Omental fat pad (tissue), 4 donors: ENCODE results near the gene OMA1. TPM values are rescaled to one million over a fixed set of nuclear protein-coding genes. Genes with fewer than 3 reads are reported as not detected.
"Not testable (repeated sequence)": the region's sequence is repeated elsewhere in the genome, so short reads cannot be mapped to it uniquely, and the experiment has no call there.

Experiments used
- ATAC-seq: fragments of 150-250 bp; one replicate; pipeline ENCODE4 v1.9.1; 2016; ENCODE audit warnings: mild to moderate bottlenecking, moderate library complexity; ENCODE audit not compliant: low FRiP score
- DNase-seq: peaks from one replicate; pipeline ENCODE4 v3.0.0-alpha.2; 2019; ENCODE audit warnings: low spot score
- CTCF ChIP-seq, 3 donors: fragments of 450-650 bp; IDR thresholded peaks; one replicate each; pipeline ENCODE4 v1.5.1; 2016 to 2017; ENCODE audit warnings: antibody characterized with exemption in 3 of 3, mild to moderate bottlenecking in 3 of 3, moderate library complexity in 2 of 3
- total RNA-seq, 4 donors: library from RNA; depleted of rRNA; stranded (reverse); fragments of >200 nt; gene quantifications; one replicate each; pipeline ENCODE4 v1.1.0, GENCODE V29; 2016

OMA1 gene
- total RNA-seq, 4 donors from 2014 or later: 13.8 to 23.2 (median 20.3) TPM

- no peak for TF ChIP-seq CTCF (IDR thresholded peaks at IDR 0.05)
- DNase-seq (no peak), ATAC-seq (no peak)
These were observed 49.0 kb downstream of the OMA1 start for GRCh38 chr1:58497499-58497898.

GRCh38 chr1:58496042-58496441 lies 50.5 kb downstream of the OMA1 start:
- ATAC-seq (no peak), DNase-seq (no peak)
- no peak for TF ChIP-seq CTCF (IDR thresholded peaks at IDR 0.05)

DNA sequence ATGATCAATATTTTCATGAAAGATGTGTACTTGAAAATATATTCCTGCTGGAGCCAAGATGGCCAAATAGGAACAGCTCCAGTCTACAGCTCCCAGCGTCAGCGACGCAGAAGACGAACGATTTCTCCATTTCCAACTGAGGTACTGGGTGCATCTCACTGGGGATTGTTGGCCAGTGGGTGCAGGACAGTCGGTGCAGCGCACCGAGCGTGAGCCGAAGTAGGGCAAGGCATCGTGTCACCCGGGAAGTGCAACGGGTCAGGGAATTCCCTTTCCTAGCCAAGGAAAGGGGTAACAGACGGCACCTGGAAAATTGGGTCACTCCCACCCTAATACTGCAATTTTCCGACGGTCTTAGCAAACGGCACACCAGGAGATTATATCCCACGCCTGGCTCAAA lies 57.6 kb downstream of the OMA1 start:
- ATAC-seq, DNase-seq: not testable (repeated sequence)

DNA sequence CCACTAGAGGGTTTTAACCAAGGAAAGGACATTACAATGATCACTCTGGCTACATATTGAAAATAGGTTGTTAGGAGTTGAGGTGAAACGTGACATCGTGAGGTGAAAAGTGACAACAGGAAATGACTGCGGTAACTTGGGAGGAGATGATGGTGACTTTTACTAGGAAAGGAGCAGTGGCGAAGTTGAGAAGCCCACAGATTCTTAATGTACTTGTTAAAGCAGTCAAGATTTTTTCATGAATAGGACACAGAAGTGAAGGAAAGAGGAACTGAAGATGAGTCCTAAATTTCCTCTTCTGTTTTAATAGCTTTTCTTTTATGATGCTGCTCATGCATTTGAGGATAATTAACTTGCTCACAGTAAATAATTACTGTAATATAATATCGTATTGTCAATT lies 59.5 kb downstream of the OMA1 start:
- DNase-seq: no peak
- no peak for TF ChIP-seq CTCF (IDR thresholded peaks at IDR 0.05)
- ATAC-seq: no peak

GRCh38 chr1:58481962-58482361 lies 64.6 kb downstream of the OMA1 start:
- DNase-seq: no peak
- no peak for ATAC-seq
- no peak for TF ChIP-seq CTCF (IDR thresholded peaks at IDR 0.05)

GRCh38 chr1:58480191-58480590 lies 66.3 kb downstream of the OMA1 start:
- DNase-seq (no peak), ATAC-seq (no peak)
- TF ChIP-seq CTCF (IDR thresholded peaks at IDR 0.05): no peak

- DNase-seq: no peak
These were observed 69.1 kb downstream of the OMA1 start for GRCh38 chr1:58477390-58477789.

More at GRCh38 chr1:58477390-58477789, 69.1 kb downstream of the OMA1 start:
- ATAC-seq: no peak
- no peak for TF ChIP-seq CTCF (IDR thresholded peaks at IDR 0.05)
